IMR-90 (cell line): ENCODE results near the gene RASSF8.

Experiments used
- CEBPB ChIP-seq: IDR thresholded peaks from 2 replicates; pipeline ENCODE4 v1.6.1; 2012; ENCODE audit warnings: low read depth, low read length, improper control_type of control experiment
- CHD1 ChIP-seq: IDR thresholded peaks from 2 replicates; pipeline ENCODE4 v1.6.1; 2012; ENCODE audit warnings: low read depth, low read length, improper control_type of control experiment
- CTCF ChIP-seq: conservative IDR thresholded peaks from 2 replicates; pipeline ENCODE4 v1.5.1; 2012; ENCODE audit warnings: mild to moderate bottlenecking, low read depth, low read length, improper control_type of control experiment
- NFE2L2 ChIP-seq: fragments of 150-350 bp; IDR thresholded peaks from 2 replicates; pipeline ENCODE4 v1.6.1; 2016; ENCODE audit warnings: low read depth, mild to moderate bottlenecking, low read length
- POLR2A ChIP-seq: IDR thresholded peaks from 2 replicates; pipeline ENCODE4 v1.6.1; 2012; ENCODE audit warnings: mild to moderate bottlenecking, low read depth, low read length
- RAD21 ChIP-seq: IDR thresholded peaks from 2 replicates; pipeline ENCODE4 v1.6.1; 2012; ENCODE audit warnings: low read length, improper control_type of control experiment
- RCOR1 ChIP-seq: IDR thresholded peaks from 2 replicates; pipeline ENCODE4 v1.6.1; 2012; ENCODE audit warnings: mild to moderate bottlenecking, low read length, improper control_type of control experiment; ENCODE audit not compliant: insufficient replicate concordance
- TF ChIP-seq, protein P1 (sequence below): fragments of 150-350 bp; IDR thresholded peaks from 2 replicates; pipeline ENCODE4 v1.6.1; 2017; ENCODE audit warnings: mild to moderate bottlenecking, antibody characterized with exemption, low read length, low read depth

DNA sequence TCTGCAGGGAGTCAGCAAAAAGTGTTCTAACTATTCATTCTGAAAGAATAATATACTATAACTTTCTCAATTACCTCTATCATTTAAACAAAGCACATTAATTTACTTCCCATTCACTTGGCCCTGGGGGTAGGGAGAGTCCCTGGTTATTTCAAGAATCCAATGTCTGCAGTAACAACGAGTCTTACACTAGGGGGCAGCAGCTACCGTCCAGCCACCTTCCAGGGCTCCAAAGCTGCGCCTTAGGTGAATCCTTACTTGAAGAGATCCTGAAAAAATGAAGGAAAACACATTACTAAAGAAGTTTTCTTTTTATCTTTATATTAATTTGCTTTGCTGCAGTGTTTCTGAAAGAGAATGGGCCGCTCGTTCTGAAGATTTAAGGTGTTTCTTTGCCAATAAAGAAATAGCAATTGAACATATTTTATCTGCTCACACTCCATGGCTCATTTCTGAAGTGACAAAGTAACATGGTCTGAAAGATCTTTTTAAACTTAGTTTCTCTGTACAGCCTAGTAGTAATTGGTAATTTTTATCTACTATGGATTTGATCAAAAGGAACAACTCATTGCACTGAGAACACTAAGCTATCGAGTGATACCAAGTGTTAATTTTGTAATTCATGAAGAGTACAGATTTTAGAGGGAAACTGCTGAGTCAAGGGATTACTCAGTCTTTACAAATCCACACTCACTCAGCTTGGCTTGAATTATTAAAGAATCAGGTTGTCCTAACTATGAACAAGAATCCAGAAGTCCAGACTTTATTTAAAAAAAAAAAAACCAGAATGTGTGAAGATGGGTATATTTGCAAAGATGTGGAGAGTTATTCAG lies 138.8 kb downstream of the RASSF8 start:
- TF ChIP-seq CTCF (peak; percentile 94), RAD21 (peak; percentile 94), POLR2A (0 out of 2 replicates have a peak, but pooled peaks have one; percentile 41), RCOR1 (no peak), CHD1 (no peak), CEBPB (no peak), NFE2L2 (no peak; the same call in 1 of the 2 replicates)
- TF ChIP-seq, protein P1, sequence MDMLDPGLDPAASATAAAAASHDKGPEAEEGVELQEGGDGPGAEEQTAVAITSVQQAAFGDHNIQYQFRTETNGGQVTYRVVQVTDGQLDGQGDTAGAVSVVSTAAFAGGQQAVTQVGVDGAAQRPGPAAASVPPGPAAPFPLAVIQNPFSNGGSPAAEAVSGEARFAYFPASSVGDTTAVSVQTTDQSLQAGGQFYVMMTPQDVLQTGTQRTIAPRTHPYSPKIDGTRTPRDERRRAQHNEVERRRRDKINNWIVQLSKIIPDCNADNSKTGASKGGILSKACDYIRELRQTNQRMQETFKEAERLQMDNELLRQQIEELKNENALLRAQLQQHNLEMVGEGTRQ: no peak
